HFF-Myc (cell line): Measurements from ENCODE around the gene PC.
"Not testable (repeated sequence)": the region's sequence is repeated elsewhere in the genome, so short reads cannot be mapped to it uniquely, and the experiment has no call there.

Source experiments
- DNase-seq: peaks from one replicate; pipeline ENCODE4 v3.0.0-alpha.2; 2011; ENCODE audit warnings: low read depth; ENCODE audit errors: extremely low read depth
- H3K4me3 ChIP-seq: replicated peaks from 2 replicates; pipeline ENCODE4 v1.5.1; 2011; ENCODE audit warnings: low read depth, mild to moderate bottlenecking, control low read depth, low read length
- TF ChIP-seq, protein P1 (sequence below): IDR thresholded peaks from 2 replicates; pipeline ENCODE4 v1.5.1; 2012; ENCODE audit warnings: mild to moderate bottlenecking, low read depth, low read length, control low read depth; ENCODE audit errors: missing control alignments

Gene PC

DNA sequence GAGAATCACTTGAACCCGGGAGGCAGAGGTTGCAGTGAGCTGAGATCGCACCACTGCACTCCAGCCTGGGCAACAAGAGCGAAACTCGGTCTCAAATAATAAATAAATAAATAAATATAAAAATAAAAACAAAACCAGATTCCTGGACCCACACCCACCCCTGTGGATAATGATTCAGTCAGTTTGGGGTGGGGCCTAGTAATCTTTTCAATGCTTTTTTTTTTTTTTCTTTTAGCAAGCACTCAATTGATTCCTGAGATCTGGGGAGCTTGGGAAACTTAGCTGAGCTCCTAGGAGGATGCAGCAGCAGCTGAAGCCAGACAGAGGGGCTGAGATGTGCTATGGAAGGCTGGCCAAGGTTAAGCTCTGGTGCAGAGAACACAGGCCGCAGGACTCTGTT lies 4.6 kb upstream of the PC start:
- H3K4me3 ChIP-seq: no peak overlapping the region
- TF ChIP-seq, protein P1, sequence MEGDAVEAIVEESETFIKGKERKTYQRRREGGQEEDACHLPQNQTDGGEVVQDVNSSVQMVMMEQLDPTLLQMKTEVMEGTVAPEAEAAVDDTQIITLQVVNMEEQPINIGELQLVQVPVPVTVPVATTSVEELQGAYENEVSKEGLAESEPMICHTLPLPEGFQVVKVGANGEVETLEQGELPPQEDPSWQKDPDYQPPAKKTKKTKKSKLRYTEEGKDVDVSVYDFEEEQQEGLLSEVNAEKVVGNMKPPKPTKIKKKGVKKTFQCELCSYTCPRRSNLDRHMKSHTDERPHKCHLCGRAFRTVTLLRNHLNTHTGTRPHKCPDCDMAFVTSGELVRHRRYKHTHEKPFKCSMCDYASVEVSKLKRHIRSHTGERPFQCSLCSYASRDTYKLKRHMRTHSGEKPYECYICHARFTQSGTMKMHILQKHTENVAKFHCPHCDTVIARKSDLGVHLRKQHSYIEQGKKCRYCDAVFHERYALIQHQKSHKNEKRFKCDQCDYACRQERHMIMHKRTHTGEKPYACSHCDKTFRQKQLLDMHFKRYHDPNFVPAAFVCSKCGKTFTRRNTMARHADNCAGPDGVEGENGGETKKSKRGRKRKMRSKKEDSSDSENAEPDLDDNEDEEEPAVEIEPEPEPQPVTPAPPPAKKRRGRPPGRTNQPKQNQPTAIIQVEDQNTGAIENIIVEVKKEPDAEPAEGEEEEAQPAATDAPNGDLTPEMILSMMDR: no peak
- DNase-seq: no peak

DNA sequence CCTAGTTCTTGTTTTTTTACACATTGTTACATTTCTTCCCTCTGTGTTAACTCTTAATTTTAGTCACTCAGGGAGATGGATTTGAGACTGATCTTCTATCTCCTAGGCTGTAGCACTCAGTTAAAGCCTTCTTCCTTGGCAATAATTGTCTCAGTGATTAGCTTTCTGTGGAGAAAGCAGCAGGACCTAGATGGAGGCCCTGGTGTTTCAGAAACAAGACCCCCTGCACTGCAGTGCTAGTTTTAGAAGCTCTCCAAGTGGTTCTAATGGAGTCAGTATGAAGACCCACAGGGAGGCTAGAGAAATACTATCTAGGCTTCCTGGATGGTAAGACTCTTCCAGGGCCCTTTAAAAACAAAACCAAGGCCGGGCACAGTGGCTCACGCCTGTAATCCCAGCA lies 4.1 kb upstream of the PC start:
- DNase-seq: no peak
- TF ChIP-seq, protein P1: no peak
- H3K4me3 ChIP-seq: no peak overlapping the region

DNA sequence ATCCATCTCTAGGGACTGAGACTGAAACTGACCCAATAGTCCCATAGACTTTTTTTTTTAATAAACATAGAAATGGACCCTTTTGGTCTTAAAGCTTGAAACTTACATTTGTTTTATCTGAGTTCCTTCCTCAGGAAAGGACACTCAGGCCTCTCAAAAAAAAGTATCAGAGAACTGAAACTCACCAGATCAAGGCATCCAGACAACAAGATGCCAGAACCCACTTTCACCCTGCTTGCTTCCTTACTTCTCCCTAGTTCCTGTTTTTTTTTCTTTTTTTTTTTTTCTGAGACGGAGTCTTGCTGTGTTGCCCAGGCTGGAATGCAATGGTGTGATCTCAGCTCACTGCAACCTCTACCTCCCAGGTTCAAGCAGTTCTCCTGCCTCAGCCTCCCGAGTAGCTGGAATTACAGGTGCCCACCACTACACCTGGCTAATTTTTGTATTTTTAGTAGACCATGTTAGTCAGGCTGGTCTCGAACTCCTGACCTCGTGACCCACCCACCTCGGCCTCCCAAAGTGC lies 3.6 kb upstream of the PC start:
- DNase-seq, H3K4me3 ChIP-seq: not testable (repeated sequence)

DNA sequence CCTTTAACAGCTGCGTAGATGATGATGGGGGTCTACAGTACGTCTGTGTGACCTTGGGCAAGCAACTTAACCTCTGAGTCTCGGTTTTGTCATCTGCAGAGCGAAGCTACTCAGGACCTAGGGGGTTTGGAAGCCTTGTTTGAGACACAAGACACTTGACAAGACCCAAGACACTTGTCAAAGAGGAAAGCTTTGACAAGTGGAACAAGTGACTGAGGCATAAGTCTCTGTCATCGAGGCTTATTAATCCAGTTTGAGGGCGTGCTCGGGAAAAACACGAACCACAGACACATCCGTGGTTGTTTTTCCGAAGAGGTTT lies 732 bp upstream of the PC start:
- peak overlapping the region; percentile 20 for H3K4me3 ChIP-seq
- no peak for DNase-seq
- TF ChIP-seq, protein P1: no peak

DNA sequence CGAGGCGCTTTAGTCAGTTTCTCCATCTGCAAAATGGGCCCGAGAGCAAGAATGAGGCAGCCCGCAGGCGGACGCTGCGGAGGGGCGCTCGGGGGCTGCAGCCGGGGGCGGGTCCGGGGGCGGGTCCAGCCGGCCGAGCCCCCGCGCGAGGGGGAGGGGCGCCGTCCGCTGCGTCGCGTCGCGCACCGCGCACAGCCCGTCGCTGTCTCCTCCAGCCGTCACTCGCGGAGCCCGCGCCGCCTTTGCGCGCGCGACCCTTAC lies 282 bp downstream of the PC start:
- peak overlapping the region; percentile 58 for H3K4me3 ChIP-seq
- no peak for DNase-seq
- TF ChIP-seq, protein P1: no peak

DNA sequence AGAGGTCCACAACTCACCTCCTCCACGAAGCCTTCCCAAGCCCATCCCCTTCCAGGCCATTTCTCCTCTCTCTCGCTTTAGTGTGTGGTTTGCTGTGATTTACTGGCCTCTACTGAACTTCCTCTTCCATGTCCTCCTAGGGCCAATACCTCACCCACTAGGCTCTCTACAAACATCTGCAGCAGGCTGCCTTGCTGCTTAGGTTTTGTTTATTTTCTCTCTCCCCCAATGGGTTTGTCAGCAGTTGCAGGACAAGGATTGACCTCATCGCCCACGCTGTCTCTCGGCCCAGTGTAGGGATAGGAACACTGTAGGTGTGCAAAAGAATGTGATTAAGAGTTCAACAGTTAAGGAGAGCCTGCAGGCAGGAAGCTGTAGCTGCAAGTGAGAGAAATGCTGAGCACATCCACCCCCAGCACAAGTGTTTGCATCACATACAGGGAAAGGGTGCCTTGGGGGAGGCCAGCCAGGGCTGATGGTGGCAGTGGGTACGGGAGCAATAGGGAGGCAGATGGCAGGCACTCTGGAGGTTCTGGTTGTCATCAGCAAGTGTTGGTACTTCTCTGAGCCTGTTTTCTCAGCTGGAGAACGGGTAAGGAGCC lies 1.4 kb downstream of the PC start:
- TF ChIP-seq, protein P1: no peak
- H3K4me3 ChIP-seq: no peak overlapping the region
- peak; percentile 68 for DNase-seq

DNA sequence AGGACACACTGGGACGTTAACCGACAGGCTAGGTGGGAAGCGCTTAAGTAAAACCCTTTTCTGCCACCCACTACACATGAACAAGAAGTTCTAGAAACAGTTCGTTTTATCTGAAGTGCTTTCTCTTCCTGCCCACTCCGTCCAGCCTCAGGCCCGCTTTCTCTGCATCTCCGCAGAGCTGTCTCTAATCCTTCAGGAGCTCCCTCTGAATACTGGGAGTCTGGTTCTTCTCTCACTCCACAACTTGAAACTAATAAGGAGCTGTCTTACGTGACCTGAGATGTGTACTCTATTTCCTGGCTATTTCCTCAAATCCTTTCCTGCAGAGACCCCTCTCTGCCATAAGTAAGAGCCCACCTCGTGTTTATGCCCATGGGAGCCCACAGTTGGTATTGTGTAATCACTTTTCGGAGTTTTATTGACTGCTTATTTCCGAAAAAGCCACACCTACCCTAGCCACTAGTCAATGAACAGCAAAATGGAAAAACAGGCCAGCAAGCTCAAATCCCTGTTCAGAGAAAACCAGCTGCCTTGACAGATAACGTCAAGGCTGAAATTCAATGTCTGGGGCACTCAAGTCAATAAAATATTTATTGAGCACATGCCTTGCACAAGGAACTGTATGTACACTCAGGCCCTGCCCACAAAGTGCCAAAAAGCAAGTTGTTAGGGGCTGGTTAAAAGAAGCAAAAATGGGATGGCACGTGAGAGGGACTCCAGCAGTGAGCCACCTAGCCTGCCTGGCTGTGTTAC lies 4.9 kb downstream of the PC start:
- TF ChIP-seq, protein P1: no peak
- no peak overlapping the region for H3K4me3 ChIP-seq
- DNase-seq: no peak
